Skin of body (tissue), 2 donors: ENCODE measurements around the gene HERC5. TPM values are rescaled to one million over a fixed set of nuclear protein-coding genes. Genes with fewer than 3 reads are reported as not detected.
"Not testable (repeated sequence)": the region's sequence is repeated elsewhere in the genome, so short reads cannot be mapped to it uniquely, and the experiment has no call there.

Source experiments
- DNase-seq: peaks from one replicate; lab custom pipeline; 2025; lab: John Stamatoyannopoulos, UW
- total RNA-seq: library from RNA; depleted of rRNA; stranded (reverse); fragments of >200 nt; gene quantifications from one replicate; pipeline ENCODE4 v1.2.3, GENCODE V29; 2014

HERC5 gene
- total RNA-seq, 1 donor from 2014 or later: 2.1 TPM

GRCh38 chr4:88522702-88523324 is 65.9 kb downstream of the HERC5 start:
- DNase-seq: no peak

GRCh38 chr4:88523325-88524129 is 66.6 kb downstream of the HERC5 start, which contains the start of gene PYURF:
PYURF (minus strand) TSS chr4:88523776; CDS start chr4:88523700, 76 bp downstream.
- DNase-seq: peak; percentile 83

- no peak for DNase-seq
Observed at GRCh38 chr4:88524171-88524570, 67.3 kb downstream of the HERC5 start.

- no peak for DNase-seq
Observed at GRCh38 chr4:88526221-88526815, 69.4 kb downstream of the HERC5 start.

- DNase-seq: no peak
Observed at GRCh38 chr4:88527787-88528186, 70.9 kb downstream of the HERC5 start.

- DNase-seq: no peak
Observed at GRCh38 chr4:88528861-88529260, 71.9 kb downstream of the HERC5 start.

- DNase-seq: no peak
Observed at GRCh38 chr4:88531549-88531948, 74.6 kb downstream of the HERC5 start.

GRCh38 chr4:88533088-88533790 is 76.3 kb downstream of the HERC5 start:
- DNase-seq: no peak

- DNase-seq: no peak
Observed at GRCh38 chr4:88533937-88534750, 77.2 kb downstream of the HERC5 start.

- no peak for DNase-seq
Observed at GRCh38 chr4:88535090-88535755, 78.3 kb downstream of the HERC5 start.

GRCh38 chr4:88537709-88538108 is 80.8 kb downstream of the HERC5 start:
- DNase-seq: no peak

GRCh38 chr4:88539322-88540068 is 82.6 kb downstream of the HERC5 start:
- not testable (repeated sequence) for DNase-seq

GRCh38 chr4:88549815-88550214 is 92.9 kb downstream of the HERC5 start:
- no peak for DNase-seq

Other genes with a start within 250 kb of the HERC5 start
- 34.2 TPM for gene PPM1K, start 172.6 kb upstream of the HERC5 start, total RNA-seq
- 4.9 TPM for gene HERC6, start 78.3 kb upstream of the HERC5 start, total RNA-seq
- gene PYURF, start 66.7 kb downstream of the HERC5 start, total RNA-seq: 57.6 TPM
- gene HERC3, start 135.4 kb downstream of the HERC5 start, total RNA-seq: 26.1 TPM
- 8.6 TPM for gene NAP1L5, start 240.7 kb downstream of the HERC5 start, total RNA-seq